Hematopoietic multipotent progenitor cell treated with erythropoietin and hydrocortisone succinate and interleukin-3 and kit ligand, for 4 days (in vitro differentiated cells): ENCODE measurements around the gene ARHGAP28.

Experiments used
- DNase-seq: peaks from one replicate; pipeline ENCODE4 v3.0.0-alpha.2; 2015

The ARHGAP28 gene, protein sequence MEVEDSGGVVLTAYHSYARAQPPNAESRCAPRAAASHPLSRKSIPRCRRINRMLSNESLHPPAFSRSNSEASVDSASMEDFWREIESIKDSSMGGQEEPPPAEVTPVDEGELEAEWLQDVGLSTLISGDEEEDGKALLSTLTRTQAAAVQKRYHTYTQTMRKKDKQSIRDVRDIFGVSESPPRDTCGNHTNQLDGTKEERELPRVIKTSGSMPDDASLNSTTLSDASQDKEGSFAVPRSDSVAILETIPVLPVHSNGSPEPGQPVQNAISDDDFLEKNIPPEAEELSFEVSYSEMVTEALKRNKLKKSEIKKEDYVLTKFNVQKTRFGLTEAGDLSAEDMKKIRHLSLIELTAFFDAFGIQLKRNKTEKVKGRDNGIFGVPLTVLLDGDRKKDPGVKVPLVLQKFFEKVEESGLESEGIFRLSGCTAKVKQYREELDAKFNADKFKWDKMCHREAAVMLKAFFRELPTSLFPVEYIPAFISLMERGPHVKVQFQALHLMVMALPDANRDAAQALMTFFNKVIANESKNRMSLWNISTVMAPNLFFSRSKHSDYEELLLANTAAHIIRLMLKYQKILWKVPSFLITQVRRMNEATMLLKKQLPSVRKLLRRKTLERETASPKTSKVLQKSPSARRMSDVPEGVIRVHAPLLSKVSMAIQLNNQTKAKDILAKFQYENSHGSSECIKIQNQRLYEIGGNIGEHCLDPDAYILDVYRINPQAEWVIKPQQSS

GRCh38 chr18:6729247-6730091, at the start of gene ARHGAP28:
Gene ARHGAP28, plus strand, starts transcription at chr18:6729716. Its CDS starts 106 bp downstream, at chr18:6729822.
- DNase-seq, result peak; percentile 75

GRCh38 chr18:6681331-6681875, 48.1 kb upstream of the ARHGAP28 start:
- no peak for DNase-seq

GRCh38 chr18:6682437-6683111, 46.9 kb upstream of the ARHGAP28 start:
- DNase-seq, result no peak

GRCh38 chr18:6683112-6683876, 46.2 kb upstream of the ARHGAP28 start:
- DNase-seq, result peak; percentile 27

DNA sequence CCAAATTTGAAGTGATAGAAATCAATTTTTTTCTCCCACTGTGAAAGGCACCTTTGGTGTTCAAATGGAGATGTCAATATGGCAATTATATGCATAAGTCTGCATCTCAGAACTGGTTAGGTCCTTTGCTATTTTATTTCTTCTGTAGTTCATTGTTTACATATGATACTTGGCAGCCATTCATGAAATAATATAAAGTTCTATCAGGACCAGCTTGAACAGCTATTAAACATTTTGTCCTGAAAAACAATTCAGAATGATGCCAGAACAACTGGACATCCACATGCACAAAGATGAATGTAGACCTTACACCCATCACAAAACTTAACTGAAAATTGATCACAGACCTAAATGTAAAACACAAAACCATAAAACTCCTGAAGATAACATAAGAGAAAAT, 41.8 kb upstream of the ARHGAP28 start:
- no peak for DNase-seq

GRCh38 chr18:6708890-6709289, 20.6 kb upstream of the ARHGAP28 start:
- DNase-seq, result no peak

GRCh38 chr18:6711467-6711866, 18.0 kb upstream of the ARHGAP28 start:
- no peak for DNase-seq

DNA sequence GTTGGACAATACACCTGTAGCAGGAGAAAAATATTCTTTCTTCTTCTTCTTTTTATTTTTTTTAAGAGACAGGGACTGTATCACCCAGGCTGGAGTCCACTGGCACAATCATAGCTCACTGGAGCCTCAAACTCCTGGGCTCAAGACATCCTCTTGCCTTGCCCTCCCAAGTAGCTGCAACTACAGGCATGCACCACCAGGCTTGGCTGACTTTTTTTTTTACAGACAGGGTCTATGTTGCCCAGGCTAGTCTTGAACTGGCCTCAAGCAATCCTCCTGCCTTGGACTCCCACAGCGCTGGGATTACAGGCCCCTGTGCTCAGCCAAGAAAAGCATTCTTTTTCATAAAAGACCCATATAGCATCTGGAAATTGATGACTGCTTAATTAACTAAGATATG, 17.1 kb upstream of the ARHGAP28 start:
- DNase-seq, result no peak

- no peak for DNase-seq
Observed at GRCh38 chr18:6714010-6714409, 15.5 kb upstream of the ARHGAP28 start.

- no peak for DNase-seq
Observed at GRCh38 chr18:6718267-6718666, 11.2 kb upstream of the ARHGAP28 start.

DNA sequence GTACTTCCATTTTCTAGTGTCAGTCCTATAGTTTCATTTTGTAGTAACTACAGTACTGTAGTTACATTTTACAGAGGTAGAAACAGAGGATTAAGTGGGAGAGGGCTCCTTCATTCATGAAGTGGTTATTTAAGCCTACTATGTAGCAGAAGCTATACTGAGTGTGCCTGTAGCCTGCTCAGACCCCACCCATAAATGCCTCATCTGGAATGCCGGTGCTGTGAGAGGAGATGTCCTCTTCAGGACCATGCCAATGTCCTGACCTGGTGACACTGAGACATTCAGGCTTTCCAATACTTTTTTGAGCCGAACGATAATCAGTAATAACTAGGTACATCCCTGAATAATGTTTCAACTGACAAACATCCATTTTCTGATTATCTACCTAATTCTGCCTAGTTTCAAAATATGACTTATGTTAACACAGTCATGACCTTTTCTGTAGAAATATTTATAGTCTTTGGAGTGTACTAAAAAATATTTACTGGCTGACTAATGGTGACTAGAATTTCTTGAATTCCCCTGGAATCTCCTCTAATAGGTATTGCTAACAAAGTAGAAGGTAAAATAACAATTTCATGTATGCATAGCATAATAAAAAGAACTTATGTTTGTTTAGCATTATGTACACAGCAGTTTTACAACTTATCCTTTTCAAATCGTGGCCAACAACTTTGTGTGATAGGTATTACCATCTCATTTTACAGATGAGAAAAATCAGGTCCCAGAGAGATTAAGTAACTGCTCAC, 10.2 kb upstream of the ARHGAP28 start:
- no peak for DNase-seq

GRCh38 chr18:6719910-6720683, 9.4 kb upstream of the ARHGAP28 start:
- DNase-seq, result no peak

GRCh38 chr18:6721755-6722154, 7.8 kb upstream of the ARHGAP28 start:
- DNase-seq, result no peak

- DNase-seq, result no peak
Observed at GRCh38 chr18:6722690-6723089, 6.8 kb upstream of the ARHGAP28 start.

- no peak for DNase-seq
Observed at GRCh38 chr18:6724331-6724730, 5.2 kb upstream of the ARHGAP28 start.

DNA sequence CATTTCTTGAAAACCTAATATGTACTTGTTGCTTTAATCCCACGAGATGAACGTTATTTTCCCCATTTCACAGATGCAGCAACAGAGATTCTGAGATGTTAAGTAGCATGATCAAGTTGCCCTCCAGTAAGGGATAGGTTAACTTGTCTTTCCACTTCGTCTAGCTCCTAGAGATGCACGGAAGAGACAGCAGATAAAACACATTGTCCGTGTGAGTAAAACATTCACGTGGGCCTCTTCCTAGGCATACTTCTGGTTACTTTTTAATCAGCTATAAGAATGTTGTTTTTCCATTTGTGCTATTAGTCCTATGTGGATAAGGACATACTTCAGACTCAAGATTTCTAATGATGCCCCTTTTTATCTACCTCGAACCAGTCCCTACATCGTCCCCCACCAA, 1.2 kb upstream of the ARHGAP28 start:
- DNase-seq, result no peak

DNA sequence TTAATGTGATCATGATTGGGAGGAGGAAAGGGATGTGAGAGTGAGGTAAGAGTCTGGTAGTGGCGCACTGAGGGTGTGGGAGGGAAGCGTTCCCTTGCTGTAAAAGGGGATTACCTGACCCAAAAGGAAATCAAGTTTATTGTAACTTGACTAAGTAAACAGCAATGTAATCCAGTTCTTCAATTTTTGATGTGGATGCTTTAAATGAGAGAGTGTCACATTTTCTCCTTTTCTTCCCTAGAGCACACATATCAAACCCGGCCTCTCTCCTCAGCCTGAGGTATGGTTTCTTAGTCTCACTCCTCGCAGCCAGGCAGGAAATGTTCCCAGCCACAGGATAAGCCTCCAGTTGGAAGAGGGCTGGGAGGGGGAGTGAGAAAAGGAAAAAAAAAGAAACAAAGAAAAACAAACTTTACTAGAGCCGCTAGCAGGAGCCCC, 688 bp upstream of the ARHGAP28 start:
- DNase-seq, result no peak

DNA sequence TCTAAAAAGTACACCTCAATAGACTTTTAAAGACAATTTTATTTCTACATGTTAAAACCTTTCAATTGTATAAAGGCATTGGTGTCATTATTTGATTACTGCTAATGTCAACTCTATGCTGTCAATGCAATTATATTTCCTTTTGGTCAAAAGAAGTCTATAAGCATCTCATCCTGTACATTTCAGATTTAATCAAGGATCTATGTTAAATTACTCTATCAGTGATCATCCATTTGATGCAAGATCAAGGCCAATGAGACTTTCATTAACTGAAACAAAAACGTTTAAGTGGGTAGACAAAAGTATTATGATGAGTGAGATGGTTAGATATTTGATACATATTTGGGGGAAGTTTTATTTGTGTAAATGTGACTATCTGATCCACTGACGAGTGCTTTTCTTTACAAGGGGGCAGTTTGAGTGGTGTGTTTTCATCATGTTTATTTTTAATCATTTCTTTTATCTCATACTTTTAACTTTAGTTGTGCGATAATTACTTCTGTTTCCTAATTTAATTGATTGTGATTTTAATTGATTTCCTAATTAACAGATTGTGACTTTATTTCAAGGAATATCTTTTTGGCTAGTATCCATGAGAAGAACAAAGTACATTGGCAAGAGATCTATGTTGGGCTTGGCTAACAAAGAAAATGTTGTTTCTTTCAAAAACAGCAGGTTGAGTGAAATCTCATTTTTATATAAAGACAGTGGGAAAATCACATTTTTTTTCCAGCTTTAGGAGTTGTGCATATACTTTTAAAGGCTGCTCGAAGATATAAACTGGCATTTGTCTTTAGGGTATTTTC, 1.1 kb downstream of the ARHGAP28 start:
- DNase-seq, result no peak

- DNase-seq, result no peak
Observed at GRCh38 chr18:6731222-6731596, 1.7 kb downstream of the ARHGAP28 start.
